Posterior vena cava (tissue), 2 donors: ENCODE results near the gene MED25. TPM values are rescaled to one million over a fixed set of nuclear protein-coding genes. Genes with fewer than 3 reads are reported as not detected.

ENCODE experiments used
- DNase-seq: peaks from one replicate; pipeline ENCODE4 v3.0.0-alpha.2; 2020; ENCODE audit warnings: low spot score
- intact Hi-C, 2 donors: fragments of 100-400 bp; cut with DNase I; formaldehyde crosslinking; loops; one replicate each; pipeline versions ENCODE4 v1.14.1 to v1.14.2; 2022 to 2023
- total RNA-seq, 2 donors: library from RNA; stranded (reverse); fragmentation: NEBNext Ultra II Directional; extraction: Animal tissue kit (Norgen Biotek cat#: 25700); gene quantifications; one replicate each; pipeline ENCODE4 v1.2.1, GENCODE V29; 2021
- donor health status: DM: yes; HTN: yes; CAD: no.
- donor health status: DM: yes; HTN: yes; CAD: no.

The MED25 gene
- total RNA-seq, 2 donors from 2014 or later, result 25.6 to 25.9 TPM

DNA sequence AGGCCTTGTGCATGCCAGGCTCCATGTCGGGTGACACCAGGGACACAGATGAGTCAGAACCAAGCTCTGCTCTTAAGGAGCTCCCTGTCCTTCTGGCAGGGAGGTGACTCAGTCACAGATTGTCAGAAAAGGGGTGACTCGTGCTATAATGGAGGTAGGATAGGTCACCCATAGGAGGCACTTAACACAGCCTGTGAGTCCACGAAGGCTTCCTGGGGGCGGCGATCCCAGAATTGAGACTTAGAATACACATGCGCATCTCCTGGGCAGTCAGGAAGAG, 24.6 kb upstream of the MED25 start:
- DNase-seq, result no peak
- intact Hi-C loops, result no loop called here

DNA sequence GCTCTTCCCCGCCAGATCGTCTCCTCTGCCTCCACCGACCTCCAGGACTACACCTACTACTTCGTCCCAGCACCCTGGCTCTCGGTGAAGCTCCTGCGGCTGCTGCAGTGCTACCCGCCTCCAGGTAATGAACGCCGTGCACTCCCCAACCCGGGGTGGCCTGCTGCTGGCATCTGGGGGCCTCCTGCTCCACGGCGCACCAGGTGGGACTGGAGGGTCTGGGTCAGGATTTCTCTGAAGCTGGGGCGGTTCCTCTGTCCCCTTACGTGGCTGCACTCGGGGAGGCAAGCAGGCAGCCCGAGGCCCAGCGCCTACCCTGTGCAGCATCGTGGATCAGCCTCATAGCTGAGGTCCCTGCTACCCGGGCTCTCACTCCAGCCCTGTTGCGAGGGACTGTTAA, 22.5 kb upstream of the MED25 start:
- intact Hi-C loops, result loop anchor here in 1 of 2 donors (5.0 kb wide), 1 partner anchor 1358 kb away; no protein-coding TSS in a partner anchor
- DNase-seq, result no peak

DNA sequence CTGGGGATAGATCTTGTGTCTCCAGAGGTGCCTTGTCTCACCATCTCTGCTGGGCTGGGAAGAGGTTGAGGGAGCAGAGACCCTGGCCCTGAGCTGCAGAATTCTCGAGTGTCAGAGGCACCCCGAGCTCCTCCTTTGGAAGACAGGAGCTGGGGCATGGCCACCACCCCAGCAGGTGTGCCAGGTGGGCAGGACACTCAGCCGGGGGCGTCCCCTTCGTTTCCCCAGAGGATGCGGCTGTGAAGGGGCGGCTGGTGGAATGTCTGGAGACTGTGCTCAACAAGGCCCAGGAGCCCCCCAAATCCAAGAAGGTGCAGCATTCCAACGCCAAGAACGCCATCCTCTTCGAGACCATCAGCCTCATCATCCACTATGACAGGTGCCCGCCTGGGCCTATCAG, 19.5 kb upstream of the MED25 start:
- intact Hi-C loops, result loop anchor here in 1 of 2 donors (5.0 kb wide), 1 partner anchor 1361 kb away; no protein-coding TSS in a partner anchor
- no peak for DNase-seq

DNA sequence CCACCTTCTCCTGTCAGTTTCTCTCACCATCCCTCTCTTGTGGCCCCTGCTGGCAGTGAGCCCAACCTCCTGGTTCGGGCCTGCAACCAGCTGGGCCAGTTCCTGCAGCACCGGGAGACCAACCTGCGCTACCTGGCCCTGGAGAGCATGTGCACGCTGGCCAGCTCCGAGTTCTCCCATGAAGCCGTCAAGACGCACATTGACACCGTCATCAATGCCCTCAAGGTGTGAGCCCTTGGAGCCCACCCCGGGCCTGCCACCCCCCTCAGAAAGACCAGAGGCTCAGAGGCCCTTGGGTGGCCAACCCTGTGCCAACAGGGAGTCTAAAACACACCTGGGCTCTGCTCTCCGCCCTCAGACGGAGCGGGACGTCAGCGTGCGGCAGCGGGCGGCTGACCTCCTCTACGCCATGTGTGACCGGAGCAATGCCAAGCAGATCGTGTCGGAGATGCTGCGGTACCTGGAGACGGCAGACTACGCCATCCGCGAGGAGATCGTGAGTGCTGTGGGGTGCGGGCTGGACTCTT, 18.8 kb upstream of the MED25 start:
- intact Hi-C loops, result loop anchor here in 1 of 2 donors (5.0 kb wide), 1 partner anchor 1362 kb away; no protein-coding TSS in a partner anchor
- no peak for DNase-seq

DNA sequence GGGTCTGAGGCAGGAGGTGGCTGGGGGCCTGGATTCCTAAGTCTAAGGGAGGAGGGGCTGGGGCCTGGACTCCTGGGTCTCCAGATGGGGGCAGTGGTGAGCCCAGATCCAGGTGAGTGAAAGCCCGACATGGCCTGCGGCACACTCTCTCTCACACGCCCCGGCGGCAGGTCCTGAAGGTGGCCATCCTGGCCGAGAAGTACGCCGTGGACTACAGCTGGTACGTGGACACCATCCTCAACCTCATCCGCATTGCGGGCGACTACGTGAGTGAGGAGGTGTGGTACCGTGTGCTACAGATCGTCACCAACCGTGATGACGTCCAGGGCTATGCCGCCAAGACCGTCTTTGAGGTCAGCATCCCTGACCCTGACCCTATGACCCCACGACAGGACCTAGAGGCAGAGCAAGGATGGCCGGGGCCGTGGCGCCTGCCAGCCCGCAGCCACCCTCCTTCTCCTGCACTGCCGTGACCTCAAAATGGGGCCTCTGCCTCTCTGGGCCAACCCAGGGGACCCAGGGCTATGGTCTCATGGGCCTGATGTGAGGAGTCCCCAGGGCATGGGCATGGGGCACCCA, 18.2 kb upstream of the MED25 start:
- intact Hi-C loops, result loop anchor here in 1 of 2 donors (5.0 kb wide), 2 partner anchors 33 to 1363 kb away; partner anchors contain the start of gene AP2A1
- DNase-seq, result no peak

DNA sequence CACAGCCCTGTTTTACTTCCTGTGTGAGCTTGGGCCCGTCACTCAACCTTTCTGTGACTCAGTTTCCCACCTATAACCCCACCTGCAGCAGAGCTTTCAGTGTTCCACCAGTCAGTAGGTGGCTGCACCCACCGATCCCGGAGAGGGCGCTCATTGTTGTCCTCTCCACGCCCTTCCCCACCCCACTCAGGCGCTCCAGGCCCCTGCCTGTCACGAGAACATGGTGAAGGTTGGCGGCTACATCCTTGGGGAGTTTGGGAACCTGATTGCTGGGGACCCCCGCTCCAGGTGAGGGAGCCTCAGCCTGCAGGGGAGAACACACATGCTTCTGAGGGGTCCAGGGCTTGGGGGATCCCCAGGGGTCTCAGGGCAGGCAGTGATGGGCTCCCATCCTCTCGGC, 17.3 kb upstream of the MED25 start:
- intact Hi-C loops, result loop anchor here in 1 of 2 donors (5.0 kb wide), 1 partner anchor 33 kb away; the partner anchor contains the start of gene AP2A1
- no peak for DNase-seq

DNA sequence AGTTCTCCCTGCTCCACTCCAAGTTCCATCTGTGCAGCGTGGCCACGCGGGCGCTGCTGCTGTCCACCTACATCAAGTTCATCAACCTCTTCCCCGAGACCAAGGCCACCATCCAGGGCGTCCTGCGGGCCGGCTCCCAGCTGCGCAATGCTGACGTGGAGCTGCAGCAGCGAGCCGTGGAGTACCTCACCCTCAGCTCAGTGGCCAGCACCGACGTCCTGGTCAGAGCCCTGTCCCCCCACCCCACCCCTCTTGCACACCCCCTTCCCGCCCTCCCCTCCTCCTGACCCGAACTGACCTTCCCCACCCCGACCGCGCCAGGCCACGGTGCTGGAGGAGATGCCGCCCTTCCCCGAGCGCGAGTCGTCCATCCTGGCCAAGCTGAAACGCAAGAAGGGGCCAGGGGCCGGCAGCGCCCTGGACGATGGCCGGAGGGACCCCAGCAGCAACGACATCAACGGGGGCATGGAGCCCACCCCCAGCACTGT, 16.6 kb upstream of the MED25 start:
- intact Hi-C loops, result loop anchor here in 1 of 2 donors (5.0 kb wide), 1 partner anchor 34 kb away; the partner anchor contains the start of gene AP2A1
- DNase-seq, result no peak

DNA sequence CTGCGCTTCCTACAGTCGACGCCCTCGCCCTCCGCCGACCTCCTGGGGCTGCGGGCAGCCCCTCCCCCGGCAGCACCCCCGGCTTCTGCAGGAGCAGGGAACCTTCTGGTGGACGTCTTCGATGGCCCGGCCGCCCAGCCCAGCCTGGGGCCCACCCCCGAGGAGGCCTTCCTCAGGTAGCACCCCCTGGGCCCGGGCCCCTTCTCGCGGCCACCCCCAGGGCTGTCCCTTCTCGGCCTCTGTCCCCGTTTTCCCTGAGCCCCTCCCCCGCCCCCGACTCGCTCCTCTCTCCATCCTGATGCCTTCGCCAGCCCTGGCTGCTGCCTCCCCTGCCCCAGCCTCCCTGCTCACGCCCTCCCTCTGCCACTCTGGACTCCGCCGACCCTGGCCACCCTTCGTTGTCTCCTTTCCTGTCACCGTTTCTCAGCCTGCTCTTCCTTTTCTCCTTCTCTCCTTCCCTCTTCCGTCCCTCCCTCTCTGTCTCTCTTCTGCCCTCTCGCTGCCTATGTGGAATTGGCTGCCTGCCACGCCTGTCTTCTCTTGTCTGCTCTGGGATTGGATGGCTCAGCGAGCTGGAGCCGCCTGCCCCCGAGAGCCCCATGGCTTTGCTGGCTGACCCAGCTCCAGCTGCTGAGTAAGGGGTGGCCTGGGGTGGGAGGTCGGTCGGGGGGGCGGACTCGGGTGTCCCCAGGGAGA, 16.0 kb upstream of the MED25 start:
- intact Hi-C loops, result loop anchor here in 1 of 2 donors (5.0 kb wide), 1 partner anchor 35 kb away; the partner anchor contains the start of gene AP2A1
- DNase-seq, result peak; percentile 96

DNA sequence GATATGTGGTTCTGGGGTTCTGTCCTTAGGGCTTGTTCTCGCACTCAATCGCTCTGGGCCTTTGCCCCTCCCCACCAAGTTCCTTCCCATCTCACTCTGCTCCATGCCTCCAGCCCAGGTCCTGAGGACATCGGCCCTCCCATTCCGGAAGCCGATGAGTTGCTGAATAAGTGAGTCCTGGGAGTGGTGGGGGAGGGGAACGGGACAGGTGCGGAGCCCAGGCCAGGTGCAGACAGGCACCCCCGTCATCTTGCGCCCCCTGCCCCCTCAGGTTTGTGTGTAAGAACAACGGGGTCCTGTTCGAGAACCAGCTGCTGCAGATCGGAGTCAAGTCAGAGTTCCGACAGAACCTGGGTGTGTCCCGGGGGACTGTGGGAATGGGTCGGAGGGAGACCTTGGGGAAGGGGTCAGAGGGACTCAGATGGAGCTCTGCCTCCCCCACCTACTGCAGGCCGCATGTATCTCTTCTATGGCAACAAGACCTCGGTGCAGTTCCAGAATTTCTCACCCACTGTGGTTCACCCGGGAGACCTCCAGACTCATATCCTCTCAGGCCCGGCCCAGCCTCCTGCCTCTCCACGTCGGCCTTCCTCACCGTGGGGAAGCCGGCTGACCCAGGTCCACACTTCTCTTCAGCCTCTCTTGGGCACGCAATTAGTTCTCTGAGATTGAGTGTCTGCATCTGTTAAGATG, 15.1 kb upstream of the MED25 start:
- intact Hi-C loops, result loop anchor here in 1 of 2 donors (5.0 kb wide), 1 partner anchor 36 kb away; the partner anchor contains the start of gene AP2A1

DNA sequence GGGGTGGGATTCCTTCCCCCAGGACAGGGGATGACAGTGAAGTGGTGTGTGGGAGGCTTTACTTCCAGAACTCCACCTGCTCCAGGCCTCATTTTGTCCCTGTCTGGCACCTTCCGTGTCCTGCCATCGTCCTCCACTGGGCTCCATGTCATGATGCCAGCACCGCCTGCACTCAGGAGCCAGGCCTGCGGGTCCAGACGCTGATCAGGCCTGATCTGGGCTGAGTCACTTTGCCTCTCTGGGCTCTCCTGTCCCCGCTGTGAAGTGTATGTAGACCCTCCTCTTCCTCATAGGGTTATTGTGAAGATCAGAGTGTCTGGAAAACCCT, 14.6 kb upstream of the MED25 start:
- DNase-seq, result no peak
- intact Hi-C loops, result loop anchor here in 1 of 2 donors (5.0 kb wide), 1 partner anchor 36 kb away; the partner anchor contains the start of gene AP2A1

More for the DNA sequence above, 15.1 kb upstream of the MED25 start:
- no peak for DNase-seq

DNA sequence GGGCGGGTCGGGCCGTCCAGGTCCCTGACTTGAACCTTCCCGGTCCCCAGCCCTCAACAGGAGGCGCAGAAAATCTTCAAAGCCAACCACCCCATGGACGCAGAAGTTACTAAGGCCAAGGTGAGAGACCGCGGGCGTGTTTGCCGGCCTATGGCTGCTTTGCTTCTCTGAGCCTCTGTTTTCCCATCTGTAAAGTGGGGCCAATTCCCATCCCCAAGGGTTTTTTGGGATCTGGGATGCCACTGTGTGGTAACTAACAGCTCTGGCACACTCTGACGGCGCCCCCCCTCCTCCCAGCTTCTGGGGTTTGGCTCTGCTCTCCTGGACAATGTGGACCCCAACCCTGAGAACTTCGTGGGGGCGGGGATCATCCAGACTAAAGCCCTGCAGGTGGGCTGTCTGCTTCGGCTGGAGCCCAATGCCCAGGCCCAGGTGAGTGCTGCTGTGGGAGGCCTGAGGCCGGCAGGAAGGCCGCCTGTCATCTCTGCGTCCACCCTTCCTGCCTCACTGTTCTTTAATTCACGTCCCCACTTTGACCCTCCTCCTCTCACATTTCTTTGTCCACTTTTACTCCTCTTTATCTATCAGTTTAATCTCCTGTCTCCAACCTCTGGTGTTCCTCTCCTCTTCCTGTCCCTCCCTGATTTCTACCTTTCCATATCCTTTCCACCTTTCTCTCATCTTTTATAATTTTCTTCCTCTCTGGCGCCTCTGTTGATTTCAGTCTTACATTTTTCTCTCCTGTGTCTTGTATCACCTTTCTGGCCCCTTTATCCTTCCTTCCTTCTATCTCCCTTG, 12.1 kb upstream of the MED25 start:
- intact Hi-C loops, result loop anchor here in 1 of 2 donors (5.0 kb wide), 1 partner anchor 39 kb away; the partner anchor contains the start of gene AP2A1
- DNase-seq, result no peak

DNA sequence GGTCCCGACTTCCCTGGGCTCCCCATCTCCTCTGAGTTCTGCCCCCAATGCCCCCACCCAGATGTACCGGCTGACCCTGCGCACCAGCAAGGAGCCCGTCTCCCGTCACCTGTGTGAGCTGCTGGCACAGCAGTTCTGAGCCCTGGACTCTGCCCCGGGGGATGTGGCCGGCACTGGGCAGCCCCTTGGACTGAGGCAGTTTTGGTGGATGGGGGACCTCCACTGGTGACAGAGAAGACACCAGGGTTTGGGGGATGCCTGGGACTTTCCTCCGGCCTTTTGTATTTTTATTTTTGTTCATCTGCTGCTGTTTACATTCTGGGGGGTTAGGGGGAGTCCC, 11.5 kb upstream of the MED25 start:
- no peak for DNase-seq
- intact Hi-C loops, result loop anchor here in 1 of 2 donors (5.0 kb wide), 1 partner anchor 39 kb away; the partner anchor contains the start of gene AP2A1

DNA sequence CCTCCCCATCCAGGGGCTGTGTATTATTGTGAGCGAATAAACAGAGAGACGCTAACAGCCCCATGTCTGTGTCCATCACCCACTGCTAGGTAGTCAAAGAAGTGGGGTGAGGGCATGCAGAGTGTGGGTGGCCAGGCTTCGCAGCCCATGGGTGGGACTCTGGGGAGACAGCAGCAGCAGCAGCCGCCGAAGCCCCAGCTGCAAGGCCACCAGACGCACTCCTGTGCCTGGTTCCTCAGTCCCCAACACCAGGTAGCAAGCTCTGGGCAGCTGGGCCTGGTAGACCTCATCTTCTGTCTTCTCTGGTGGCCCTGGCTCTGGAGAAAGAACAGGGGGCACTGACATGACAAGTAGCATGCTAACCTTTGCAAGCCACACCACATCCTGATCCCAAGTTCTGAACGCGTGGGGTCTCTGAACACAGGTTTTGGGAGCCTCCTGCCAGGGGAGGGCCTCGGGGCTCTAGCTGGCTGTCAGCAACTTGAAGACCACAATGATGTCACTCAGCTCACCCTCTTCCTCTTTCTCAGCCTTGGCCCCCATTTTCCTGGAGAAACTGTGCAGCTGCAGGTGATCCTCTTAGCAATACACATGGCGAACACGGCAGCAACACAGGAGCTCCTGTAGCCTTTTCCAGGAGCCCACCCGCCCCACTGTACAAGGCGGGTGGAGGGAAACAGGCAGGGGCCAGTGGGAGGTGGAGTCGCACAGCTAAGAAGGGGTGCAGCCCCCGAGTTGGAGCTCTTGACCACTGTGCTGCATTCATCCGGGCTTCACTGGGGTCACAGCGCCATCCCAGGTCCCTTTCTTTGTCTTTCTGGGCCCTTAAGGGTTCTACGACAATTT, 10.8 kb upstream of the MED25 start:
- intact Hi-C loops, result loop anchor here in 1 of 2 donors (5.0 kb wide), 1 partner anchor 40 kb away; the partner anchor contains the start of gene AP2A1
- DNase-seq, result no peak

DNA sequence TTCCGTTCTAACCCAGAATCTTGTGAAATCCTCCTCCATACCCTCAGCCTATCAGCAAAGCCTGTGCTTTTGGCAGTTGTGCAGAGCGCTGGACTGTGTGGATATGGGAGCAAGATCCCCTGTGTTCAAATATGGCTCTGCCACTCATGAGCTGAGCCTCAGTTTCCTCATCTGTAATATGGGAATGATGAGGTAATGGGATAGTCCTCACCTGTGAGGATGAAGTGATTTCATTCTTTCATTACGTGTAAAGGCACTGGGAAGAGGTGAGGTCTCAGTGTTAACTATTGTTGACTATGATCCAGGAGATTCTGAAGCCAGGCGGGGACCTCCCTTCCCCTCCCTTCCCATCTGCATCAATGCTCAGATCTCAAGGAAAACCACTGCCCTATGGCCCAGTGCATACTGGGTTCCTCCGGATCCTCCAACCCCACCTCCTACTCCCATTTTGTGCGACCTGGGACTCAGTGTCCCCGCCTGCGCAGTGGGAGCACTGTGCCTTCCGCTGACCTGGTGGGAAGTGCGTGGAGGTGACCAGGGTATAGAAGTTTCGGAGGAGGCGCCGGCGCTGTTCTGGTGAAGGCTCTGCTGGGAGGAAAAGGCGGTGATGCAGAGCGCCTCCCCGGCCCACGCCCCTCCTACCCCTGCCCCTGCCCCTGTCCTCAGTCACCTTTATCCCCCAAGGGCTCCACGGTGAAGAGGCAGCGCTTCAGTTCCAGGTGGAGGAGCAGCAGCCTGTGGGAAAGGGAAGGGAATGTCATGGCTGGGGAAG, 10.0 kb upstream of the MED25 start:
- DNase-seq, result no peak
- intact Hi-C loops, result loop anchor here in 1 of 2 donors (5.0 kb wide), 1 partner anchor 41 kb away; the partner anchor contains the start of gene AP2A1

DNA sequence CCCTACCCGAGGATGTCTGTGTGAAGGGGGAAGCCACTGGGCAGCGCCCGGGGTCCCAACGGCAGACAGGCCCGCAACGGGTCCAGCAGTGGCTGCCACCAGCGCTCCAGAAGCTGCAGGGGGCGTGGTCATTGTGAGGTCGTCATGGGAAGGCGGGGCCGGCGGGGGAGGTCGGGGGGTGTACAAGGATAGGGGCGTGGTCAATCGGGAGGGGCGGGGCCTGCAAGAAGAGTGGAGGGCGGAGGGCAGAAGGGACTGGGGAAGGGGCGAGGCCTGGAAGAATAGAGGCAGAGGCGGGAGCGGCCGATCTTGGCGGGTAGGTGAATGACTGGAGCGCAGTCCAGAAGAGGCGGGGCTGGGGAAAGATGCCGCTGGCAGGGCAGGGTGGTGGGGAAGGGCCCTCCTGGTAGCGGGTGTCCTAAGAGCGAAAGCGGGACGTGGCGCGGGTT, 9.4 kb upstream of the MED25 start:
- peak; percentile 98 for DNase-seq
- intact Hi-C loops, result loop anchor here in 1 of 2 donors (5.0 kb wide), 1 partner anchor 41 kb away; the partner anchor contains the start of gene AP2A1

DNA sequence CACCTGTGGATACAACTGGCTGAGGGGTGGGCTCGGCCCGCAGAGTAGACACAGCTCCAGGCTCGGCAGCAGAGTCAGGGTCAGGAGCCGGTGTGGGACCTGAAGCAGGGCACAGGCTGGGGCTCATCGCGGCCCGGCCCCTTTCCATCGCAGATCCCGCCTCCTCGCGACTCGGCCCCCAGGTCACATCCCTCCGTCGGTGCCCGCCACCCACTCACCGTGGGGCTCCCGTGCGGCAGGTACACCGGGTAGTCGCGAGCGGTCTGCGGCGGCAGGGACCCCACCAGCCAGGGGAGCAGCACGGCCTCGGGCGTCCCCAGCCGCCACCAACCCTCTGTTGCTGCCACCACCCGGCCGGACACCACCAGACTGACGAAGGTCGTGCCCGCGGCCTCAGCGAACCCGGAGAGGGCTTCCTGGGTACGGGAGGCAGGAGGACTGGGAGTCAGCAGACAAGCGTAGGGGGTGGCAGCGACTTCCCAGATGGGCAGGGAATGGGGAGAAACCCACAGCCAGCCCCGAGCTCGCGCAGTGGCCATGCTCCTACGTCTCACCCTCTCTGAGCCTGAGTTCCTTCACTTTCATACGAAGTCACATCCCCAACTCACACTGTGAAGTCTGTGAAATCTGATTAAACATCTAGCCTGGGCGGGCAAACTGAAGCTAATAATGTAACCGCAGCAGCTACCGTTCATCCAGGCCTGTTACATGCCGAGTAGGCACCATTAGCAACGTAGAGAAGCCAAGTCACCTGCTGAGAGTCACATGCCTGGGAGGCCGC, 8.7 kb upstream of the MED25 start:
- DNase-seq, result peak; percentile 88
- intact Hi-C loops, result loop anchor here in 1 of 2 donors (5.0 kb wide), 1 partner anchor 42 kb away; the partner anchor contains the start of gene AP2A1
